Heart left ventricle (tissue), 16 donors: ENCODE results near the gene CDC26. TPM values are rescaled to one million over a fixed set of nuclear protein-coding genes. Genes with fewer than 3 reads are reported as not detected.

Experiments used
- ATAC-seq, 4 donors: fragments of 200-7000 bp; cut with Tn5 transposase; one replicate each; pipeline ENCODE4 v1.9.1; 2020 to 2022; ENCODE audit warnings: moderate library complexity in 4 of 4, mild to moderate bottlenecking in 3 of 4, moderate number of reproducible peaks in 1 of 4
- DNase-seq, 5 donors: peaks; one replicate each; pipeline ENCODE4 v3.0.0-alpha.2; 2020
- H3K27ac ChIP-seq, 12 donors: fragments of 200-600 bp; sonication (generic) in 4 of 12; one replicate each; pipeline versions ENCODE4 v1.5.0 to v1.8.0; 2016 to 2022; ENCODE audit warnings: mild to moderate bottlenecking in 2 of 12
- H3K27me3 ChIP-seq, 9 donors: fragments of 200-600 bp; sonication (generic) in 2 of 9; one replicate each; pipeline versions ENCODE4 v1.5.1 to v1.8.0; 2016 to 2022; ENCODE audit warnings: mild to moderate bottlenecking in 3 of 9
- H3K36me3 ChIP-seq, 9 donors: fragments of 200-600 bp; sonication (generic) in 2 of 9; one replicate each; pipeline versions ENCODE4 v1.5.0 to v1.8.0; 2018 to 2022; ENCODE audit warnings: mild to moderate bottlenecking in 2 of 9
- H3K4me1 ChIP-seq, 12 donors: fragments of 200-600 bp; sonication (generic) in 4 of 12; one replicate each; pipeline versions ENCODE4 v1.5.0 to v1.8.0; 2016 to 2022; ENCODE audit warnings: mild to moderate bottlenecking in 3 of 12
- H3K4me3 ChIP-seq, 12 donors: fragments of 200-600 bp; sonication (generic) in 4 of 12; one replicate each; pipeline versions ENCODE4 v1.5.0 to v1.8.0; 2017 to 2022; ENCODE audit warnings: mild to moderate bottlenecking in 9 of 12, moderate library complexity in 4 of 12
- H3K9me3 ChIP-seq, 12 donors: fragments of 200-600 bp; sonication (generic) in 4 of 12; one replicate each; pipeline versions ENCODE4 v1.5.0 to v1.8.0; 2016 to 2022; ENCODE audit warnings: mild to moderate bottlenecking in 1 of 12
- POLR2A ChIP-seq, 2 donors: fragments of 450-650 bp; IDR thresholded peaks; one replicate each; pipeline ENCODE4 v1.6.1; 2017; ENCODE audit warnings: antibody characterized with exemption in 2 of 2, mild to moderate bottlenecking in 2 of 2, moderate library complexity in 2 of 2
- WGBS, 4 donors: extraction: QIAGEN DNeasy Blood & Tissue Kit in 2 of 4; methylation state at CpG; one replicate each; pipeline versions ENCODE4 v1.1.5 to v1.1.7; 2013 to 2018; 5-methylcytosine and 5-hydroxymethylcytosine counted together
- intact Hi-C, 10 donors: fragments of 100-400 bp; cut with DNase I; formaldehyde crosslinking; loops; one replicate each; pipeline versions ENCODE4 v1.11.1 to v1.14.2; 2022
- polyA plus RNA-seq, 2 donors: library from polyadenylated mRNA; stranded (reverse); fragments of 200-250 nt; gene quantifications; one replicate each; pipeline ENCODE4 v1.2.3, GENCODE V29; 2013
- total RNA-seq, 9 donors: library from RNA; depleted of rRNA in 2 of 9; stranded (reverse); fragments of >200 nt in 2 of 9; fragmentation: NEBNext Ultra II Directional in 3 of 9; extraction: Animal tissue kit (Norgen Biotek cat#: 25700) in 3 of 9; gene quantifications; one replicate each; pipeline versions ENCODE4 v1.1.0 to v1.2.4, GENCODE V29; 2016 to 2023
- TF ChIP-seq, protein P1 (sequence below), 12 donors: fragments of 200-600 bp; sonication (generic) in 4 of 12; IDR thresholded peaks; one replicate each; pipeline versions ENCODE4 v1.5.0 to v1.8.0; 2018 to 2022; ENCODE audit warnings: antibody characterized with exemption in 12 of 12, mild to moderate bottlenecking in 5 of 12
- donor health status: ischemic (EF 13 %, LVEDD 7.1; RV severe dilation, severe dysfunction).
- donor health status: healthy with polysubstance abuse.
- donor health status: DM: no; HTN: yes; CAD: no.
- donor health status: DM: no; HTN: no; CAD: no.
- donor health status: ischemic (EF 25% LVEDD 6.9; RV normal size, moderate dysfunction).
- donor health status: ischemic (EF 25% LVEDD 5.7; RV mildly dilated, moderate dysfunction).
- donor health status: healthy.
- donor health status: DM: yes; HTN: yes; CAD: no.
- donor health status: ischemic (EF 35%, LVEDD 5.7; RV mildly dilated, moderate dysfunction).
- donor health status: nonischemic (EF 11% LVEDD 7.7; RV severe dilation, severe dysfunction).
- donor health status: DM: yes; HTN: yes; CAD: no.
- donor health status: PGD.
- donor health status: ischemic (EF 29% LVEDD 5.4; RV normal size, mild dysfunction).
- donor health status: nonischemic (EF 23%, LVEDD 6.1; RV moderate dilation, normal function).

The CDC26 gene
- total and polyA plus RNA-seq, 11 donors, result 22.3 to 46.0 (median 35.3) TPM

DNA sequence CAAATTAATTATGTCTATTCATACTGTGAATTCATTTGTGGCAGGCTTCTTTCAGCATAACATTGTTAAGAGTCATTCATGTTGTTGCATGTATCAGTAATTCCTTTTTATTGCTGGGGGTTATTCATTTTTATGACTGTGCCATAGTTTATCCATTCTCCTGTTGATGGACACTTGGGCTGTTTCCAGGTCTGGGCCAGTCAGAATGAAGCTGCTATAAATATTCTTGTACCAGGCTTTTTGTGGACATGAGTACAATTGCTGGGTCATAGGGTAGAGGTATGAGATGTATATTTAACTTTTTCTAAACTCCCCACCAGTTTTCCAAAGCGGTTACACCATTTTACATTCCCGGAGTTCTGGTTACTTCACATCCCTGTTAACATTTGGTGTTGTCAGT, 13.7 kb upstream of the CDC26 start:
- intact Hi-C loops, result loop anchor here in 1 of 10 donors (5.0 kb wide), 1 partner anchor 97 kb away; no protein-coding TSS in a partner anchor
- H3K4me1 ChIP-seq, result peaks cover 0 to 13% (median 0%) of the 10 kb centered on the region in 12 donors
- no peak overlapping the region for H3K4me3 ChIP-seq
- peak overlapping the region in 5 of 12 donors; percentile 13 to 39 (median 15) for H3K27ac ChIP-seq
- TF ChIP-seq, protein P1, sequence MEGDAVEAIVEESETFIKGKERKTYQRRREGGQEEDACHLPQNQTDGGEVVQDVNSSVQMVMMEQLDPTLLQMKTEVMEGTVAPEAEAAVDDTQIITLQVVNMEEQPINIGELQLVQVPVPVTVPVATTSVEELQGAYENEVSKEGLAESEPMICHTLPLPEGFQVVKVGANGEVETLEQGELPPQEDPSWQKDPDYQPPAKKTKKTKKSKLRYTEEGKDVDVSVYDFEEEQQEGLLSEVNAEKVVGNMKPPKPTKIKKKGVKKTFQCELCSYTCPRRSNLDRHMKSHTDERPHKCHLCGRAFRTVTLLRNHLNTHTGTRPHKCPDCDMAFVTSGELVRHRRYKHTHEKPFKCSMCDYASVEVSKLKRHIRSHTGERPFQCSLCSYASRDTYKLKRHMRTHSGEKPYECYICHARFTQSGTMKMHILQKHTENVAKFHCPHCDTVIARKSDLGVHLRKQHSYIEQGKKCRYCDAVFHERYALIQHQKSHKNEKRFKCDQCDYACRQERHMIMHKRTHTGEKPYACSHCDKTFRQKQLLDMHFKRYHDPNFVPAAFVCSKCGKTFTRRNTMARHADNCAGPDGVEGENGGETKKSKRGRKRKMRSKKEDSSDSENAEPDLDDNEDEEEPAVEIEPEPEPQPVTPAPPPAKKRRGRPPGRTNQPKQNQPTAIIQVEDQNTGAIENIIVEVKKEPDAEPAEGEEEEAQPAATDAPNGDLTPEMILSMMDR (IDR thresholded peaks at IDR 0.05), result no peak
- TF ChIP-seq POLR2A (IDR thresholded peaks at IDR 0.05), result no peak
- no peaks in the 10 kb centered on the region for H3K9me3 ChIP-seq
- H3K36me3 ChIP-seq, result peaks cover 0 to 100% (median 98%) of the 10 kb centered on the region in 9 donors
- peak; percentile 55 to 75 (median 66) for ATAC-seq
- no peaks in the 10 kb centered on the region for H3K27me3 ChIP-seq
- no peak for DNase-seq
- WGBS, 4 donors, result 82 to 93% (median 85%) methylated on average over 2 of the region's 2 CpGs

DNA sequence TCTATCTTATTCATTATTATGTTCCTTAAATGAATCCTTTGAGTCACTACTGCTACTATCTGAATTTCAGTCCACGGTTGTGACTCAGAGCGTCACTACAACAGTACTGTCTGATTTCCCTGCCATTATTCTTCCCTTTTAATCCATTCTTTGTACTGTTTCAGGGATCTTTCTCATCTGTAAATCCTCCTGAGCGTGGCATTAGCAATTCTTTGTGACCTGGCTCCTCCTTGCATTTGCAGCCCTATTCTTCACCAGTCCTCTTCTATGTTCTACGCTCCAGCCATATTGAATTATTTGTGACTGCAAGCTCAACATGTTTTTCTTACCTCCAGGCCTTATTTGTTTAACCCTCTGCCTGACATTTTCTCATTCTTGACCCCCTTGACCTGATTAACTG, 6.0 kb upstream of the CDC26 start:
- WGBS, 4 donors, result 95 to 97% (median 96%) methylated on average over 4 of the region's 4 CpGs
- Histone ChIP-seq H3K4me1 (peaks cover 0 to 15% (median 5%) of the 10 kb centered on the region in 12 donors), H3K36me3 (peaks cover 0 to 97% (median 92%) of the 10 kb centered on the region in 9 donors), H3K9me3 (no peaks in the 10 kb centered on the region), H3K27ac (no peak overlapping the region), H3K27me3 (no peaks in the 10 kb centered on the region), H3K4me3 (no peak overlapping the region)
- no peak for TF ChIP-seq POLR2A (IDR thresholded peaks at IDR 0.05)
- TF ChIP-seq, protein P1 (IDR thresholded peaks at IDR 0.05), result no peak
- ATAC-seq, result no peak
- intact Hi-C loops, result no loop called here
- DNase-seq, result no peak

DNA sequence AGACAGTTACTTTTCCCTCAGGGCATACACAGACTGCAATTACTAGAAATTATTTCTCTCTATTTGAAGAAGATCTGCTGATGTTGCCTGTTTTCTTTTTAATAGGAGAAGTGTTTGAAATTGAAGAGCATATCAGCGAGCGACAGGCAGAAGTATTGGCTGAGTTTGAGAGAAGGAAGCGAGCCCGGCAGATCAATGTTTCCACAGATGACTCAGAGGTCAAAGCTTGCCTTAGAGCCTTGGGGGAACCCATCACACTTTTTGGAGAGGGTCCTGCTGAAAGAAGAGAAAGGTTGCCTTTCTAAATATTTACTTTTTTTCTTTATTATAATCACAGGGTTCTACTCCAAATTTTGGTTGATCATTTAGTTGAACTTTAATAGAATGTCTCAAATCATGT, 3.5 kb upstream of the CDC26 start:
- Histone ChIP-seq H3K4me1 (peaks cover 4 to 30% (median 16%) of the 10 kb centered on the region in 12 donors), H3K27ac (no peak overlapping the region), H3K4me3 (no peak overlapping the region), H3K36me3 (peaks cover 0 to 72% (median 67%) of the 10 kb centered on the region in 9 donors), H3K9me3 (no peaks in the 10 kb centered on the region), H3K27me3 (no peaks in the 10 kb centered on the region)
- intact Hi-C loops, result loop anchor here in 9 of 10 donors (10.0 kb wide), 9 partner anchors 54 to 386 kb away; partner anchors contain the start of genes ALAD (in 4 of the 9), FKBP15 (in 3 of the 9), SLC31A1 (in 3 of the 9) and BSPRY (in 1 of the 9)
- DNase-seq (no peak), ATAC-seq (no peak)
- WGBS, 4 donors, result 87 to 94% (median 91%) methylated on average over 4 of the region's 4 CpGs
- TF ChIP-seq, protein P1 (IDR thresholded peaks at IDR 0.05), result no peak
- no peak for TF ChIP-seq POLR2A (IDR thresholded peaks at IDR 0.05)

DNA sequence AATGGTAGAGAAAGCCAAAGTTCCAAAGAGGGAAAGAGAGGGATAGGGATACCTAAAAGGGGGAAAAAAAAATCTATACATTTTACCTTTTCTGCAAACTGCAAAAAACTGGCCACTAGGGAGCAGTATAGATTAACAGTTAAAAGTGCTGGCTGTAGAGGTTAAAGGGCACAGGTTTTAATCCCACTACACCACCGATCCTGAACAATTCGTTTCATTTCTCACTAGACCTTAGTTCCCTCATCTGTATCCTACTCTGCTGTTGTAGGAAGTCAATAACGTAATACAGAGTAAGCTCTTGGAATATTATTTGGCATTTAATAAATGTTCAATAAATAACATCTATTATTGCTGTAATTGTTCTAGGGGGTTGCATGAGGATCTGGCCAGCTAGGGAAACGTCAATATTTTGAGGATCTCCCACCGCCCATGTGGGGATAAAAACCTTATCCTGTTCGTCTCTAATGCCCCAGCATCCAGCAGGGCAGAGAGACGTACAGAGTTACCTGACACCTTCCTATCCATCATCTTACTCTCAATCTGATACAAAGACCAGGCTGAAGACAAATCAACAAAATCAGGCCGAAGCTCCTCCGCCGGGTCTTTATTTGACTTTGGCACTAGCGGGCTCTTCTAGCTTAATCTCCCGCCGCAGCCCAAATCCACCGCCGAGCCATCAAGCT, 757 bp downstream of the CDC26 start:
- H3K9me3 ChIP-seq, result no peaks in the 10 kb centered on the region
- TF ChIP-seq POLR2A (IDR thresholded peaks at IDR 0.05), result no peak
- TF ChIP-seq, protein P1 (IDR thresholded peaks at IDR 0.05), result peak; percentile 55 to 75 (median 66)
- H3K27me3 ChIP-seq, result no peaks in the 10 kb centered on the region
- peak overlapping the region; percentile 48 to 93 (median 76) for H3K4me3 ChIP-seq
- peaks cover 4 to 41% (median 19%) of the 10 kb centered on the region in 12 donors for H3K4me1 ChIP-seq
- peaks cover 0 to 70% (median 63%) of the 10 kb centered on the region in 9 donors for H3K36me3 ChIP-seq
- intact Hi-C loops, result loop anchor here (2.0 to 10.0 kb wide), 14 partner anchors 50 to 390 kb away; partner anchors contain the start of genes FKBP15 (in 6 of the 10), SLC31A1 (in 6 of the 10), ALAD (in 5 of the 10) and C9orf43 (in 2 of the 10)
- ATAC-seq, result peak in 3 of 4 donors; percentile 17 to 44 (median 40)
- WGBS, 4 donors, result 0 to 1% (median 0%) methylated on average over 13 to 15 of the region's 15 CpGs
- no peak for DNase-seq
- peak overlapping the region; percentile 36 to 96 (median 94) for H3K27ac ChIP-seq
